ENCODE measurements around the gene GREM1.

DNA sequence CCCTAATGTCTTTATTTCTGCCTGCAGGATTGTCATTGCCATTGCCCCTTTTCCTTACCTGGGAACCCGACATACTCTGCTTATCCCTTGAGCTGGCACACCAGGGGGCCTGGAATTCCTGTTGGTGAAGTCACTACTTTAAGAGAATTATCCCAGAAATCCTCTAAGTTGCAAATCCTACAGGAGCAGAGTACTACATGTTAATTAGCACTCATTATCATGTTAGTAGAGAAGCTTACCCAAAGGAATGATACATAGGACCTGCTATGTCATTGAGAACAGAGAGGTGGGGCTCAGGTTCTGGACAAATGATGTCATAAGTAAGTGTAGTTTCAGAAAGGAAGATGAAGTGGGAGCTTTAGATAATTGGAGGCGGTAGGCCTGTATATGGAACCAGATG, 48.9 kb upstream of the GREM1 start:
- TF ChIP-seq, protein P1, sequence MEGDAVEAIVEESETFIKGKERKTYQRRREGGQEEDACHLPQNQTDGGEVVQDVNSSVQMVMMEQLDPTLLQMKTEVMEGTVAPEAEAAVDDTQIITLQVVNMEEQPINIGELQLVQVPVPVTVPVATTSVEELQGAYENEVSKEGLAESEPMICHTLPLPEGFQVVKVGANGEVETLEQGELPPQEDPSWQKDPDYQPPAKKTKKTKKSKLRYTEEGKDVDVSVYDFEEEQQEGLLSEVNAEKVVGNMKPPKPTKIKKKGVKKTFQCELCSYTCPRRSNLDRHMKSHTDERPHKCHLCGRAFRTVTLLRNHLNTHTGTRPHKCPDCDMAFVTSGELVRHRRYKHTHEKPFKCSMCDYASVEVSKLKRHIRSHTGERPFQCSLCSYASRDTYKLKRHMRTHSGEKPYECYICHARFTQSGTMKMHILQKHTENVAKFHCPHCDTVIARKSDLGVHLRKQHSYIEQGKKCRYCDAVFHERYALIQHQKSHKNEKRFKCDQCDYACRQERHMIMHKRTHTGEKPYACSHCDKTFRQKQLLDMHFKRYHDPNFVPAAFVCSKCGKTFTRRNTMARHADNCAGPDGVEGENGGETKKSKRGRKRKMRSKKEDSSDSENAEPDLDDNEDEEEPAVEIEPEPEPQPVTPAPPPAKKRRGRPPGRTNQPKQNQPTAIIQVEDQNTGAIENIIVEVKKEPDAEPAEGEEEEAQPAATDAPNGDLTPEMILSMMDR (IDR thresholded peaks at IDR 0.05) = no peak
- TF ChIP-seq POLR2A (IDR thresholded peaks at IDR 0.05) = no peak

All from adrenal gland (tissue), 5 donors.